Panc1 (cell line): ENCODE results near the gene ZG16. TPM values are rescaled to one million over a fixed set of nuclear protein-coding genes. Genes with fewer than 3 reads are reported as not detected.
A peak's percentile ranks its signal among the peaks of the same experiment; 100 is the strongest.

ENCODE experiments used
- ATAC-seq: fragments of 200-7000 bp; cut with Tn5 transposase; 2 replicates; pipeline ENCODE4 v1.9.1; 2020; ENCODE audit warnings: mild to moderate bottlenecking, moderate library complexity
- BruUV-seq: library from RNA; stranded (reverse); fragments of 400-500 nt; replicated peaks from 2 replicates; lab custom pipeline; 2021; lab: Mats Ljungman, UMichigan
- CTCF ChIA-PET: fragments of 300-600 bp; sonication (Branson Sonifier 250); formaldehyde crosslinking; loops from one replicate; lab custom pipeline; 2022; ENCODE audit warnings: antibody characterized with exemption; lab: Charles Lee
- POLR2A ChIA-PET: fragments of 300-600 bp; sonication (Branson Sonifier 250); formaldehyde crosslinking; loops from one replicate; lab custom pipeline; 2022; ENCODE audit warnings: antibody characterized with exemption; lab: Charles Lee
- DNase-seq: peaks from one replicate; pipeline ENCODE4 v3.0.0-alpha.2; 2010; ENCODE audit warnings: low read depth, low spot score
- H3K27ac ChIP-seq: 2 replicates; pipeline ENCODE4 v1.5.1; 2011; ENCODE audit warnings: mild to moderate bottlenecking, low read length, inconsistent platforms
- H3K27me3 ChIP-seq: fragments of 200-500 bp; sonication (Bioruptor generic); 2 replicates; pipeline ENCODE4 v1.6.0; 2014; ENCODE audit warnings: low read length, inconsistent platforms; ENCODE audit not compliant: control insufficient read depth, insufficient read depth
- H3K36me3 ChIP-seq: fragments of 200-500 bp; sonication (Bioruptor generic); 2 replicates; pipeline ENCODE4 v1.5.1; 2014; ENCODE audit warnings: inconsistent platforms, mild to moderate bottlenecking, low read length, moderate library complexity; ENCODE audit not compliant: control insufficient read depth, insufficient read depth
- H3K4me1 ChIP-seq: 2 replicates; pipeline ENCODE4 v1.5.1; 2011; ENCODE audit warnings: inconsistent platforms, mild to moderate bottlenecking, low read length, moderate library complexity; ENCODE audit not compliant: control insufficient read depth, insufficient read depth
- H3K4me3 ChIP-seq, 2 experiments: 2 replicates each; pipeline ENCODE4 v1.5.1; 2011 to 2012; ENCODE audit warnings: low read depth in 2 of 2, low read length in 2 of 2, mild to moderate bottlenecking in 2 of 2, inconsistent platforms in 1 of 2, moderate library complexity in 1 of 2
- H3K9me3 ChIP-seq: fragments of 200-500 bp; sonication (Bioruptor generic); 2 replicates; pipeline ENCODE4 v1.5.1; 2014; ENCODE audit warnings: low read depth, mild to moderate bottlenecking, inconsistent platforms, low read length, moderate library complexity; ENCODE audit not compliant: control insufficient read depth, insufficient read depth
- POLR2AphosphoS5 ChIP-seq: IDR thresholded peaks from 2 replicates; pipeline ENCODE4 v1.6.1; 2012; ENCODE audit warnings: mild to moderate bottlenecking, low read depth, low read length, moderate library complexity
- SIN3A ChIP-seq: IDR thresholded peaks from 2 replicates; pipeline ENCODE4 v1.6.1; 2012; ENCODE audit warnings: low read depth, mild to moderate bottlenecking, low read length, moderate library complexity, borderline replicate concordance; ENCODE audit not compliant: insufficient read depth
- TCF7L2 ChIP-seq: IDR thresholded peaks from 2 replicates; pipeline ENCODE4 v1.6.1; 2011; ENCODE audit warnings: mild to moderate bottlenecking, low read depth, low read length, inconsistent platforms
- in situ Hi-C: cut with HindIII; loops from 2 replicates; pipeline ENCODE4 v1.10.0; 2016; ENCODE audit warnings: low sequenced_read_pairs, low pct_unique_long_range_greater_than_20kb
- intact Hi-C: fragments of 100-400 bp; cut with micrococcal nuclease; formaldehyde crosslinking; loops from one replicate; pipeline ENCODE4 v1.10.0; 2022; ENCODE audit not compliant: unreplicated experiment
- total RNA-seq: library from RNA; stranded (reverse); gene quantifications from one replicate; pipeline ENCODE4 v1.2.1, GENCODE V29; 2021; ENCODE audit not compliant: unreplicated experiment
- TF ChIP-seq, protein P1 (sequence below), 2 experiments: IDR thresholded peaks; 2 replicates each; pipeline ENCODE4 v1.6.1; 2011 to 2012; ENCODE audit warnings: low read depth in 2 of 2, control low read depth in 1 of 2, low read length in 1 of 2, mild to moderate bottlenecking in 1 of 2, moderate library complexity in 1 of 2; ENCODE audit not compliant: insufficient read depth in 1 of 2
- TF ChIP-seq, protein P2 (sequence below): fragments of 450-650 bp; IDR thresholded peaks from 2 replicates; pipeline ENCODE4 v1.5.1; 2017; ENCODE audit warnings: mild to moderate bottlenecking

The ZG16 gene
- total RNA-seq, 1 experiment from 2014 or later = not detected

DNA sequence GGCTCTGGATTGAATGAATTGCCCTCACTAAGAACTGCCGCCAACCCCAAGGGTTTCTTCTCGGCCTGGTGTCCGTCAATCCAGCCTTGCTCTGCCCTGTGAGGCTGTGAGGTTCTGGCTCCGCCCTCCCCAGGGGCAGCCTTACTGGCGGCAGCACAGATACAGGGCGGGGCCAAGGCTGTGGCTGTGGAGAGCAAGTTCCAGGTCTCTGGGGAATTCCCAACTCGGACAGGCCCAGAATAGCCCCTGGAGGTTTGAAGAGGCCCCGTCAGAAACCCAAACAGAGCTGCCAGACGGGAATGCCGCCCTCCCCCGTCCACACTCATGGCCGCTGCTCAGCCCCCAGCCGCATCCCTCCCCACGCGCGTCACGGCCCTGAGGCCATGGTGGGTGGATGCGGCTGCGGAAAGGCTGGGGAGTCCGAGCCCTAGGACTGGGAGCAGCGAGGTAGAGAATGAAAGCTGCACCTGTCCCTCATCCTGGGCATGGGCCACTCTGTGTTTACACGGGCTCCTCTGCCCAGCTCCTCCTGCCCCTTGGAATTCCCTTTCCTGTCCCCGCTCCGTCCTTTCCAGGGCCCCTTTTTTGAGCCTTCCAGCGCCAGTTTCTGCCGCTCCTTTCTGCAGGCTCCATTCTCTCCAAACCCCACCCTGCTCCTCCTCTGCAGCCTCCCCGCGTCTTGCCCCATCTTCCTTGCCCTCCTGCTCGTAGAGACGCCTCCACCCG is 33.3 kb downstream of the ZG16 start:
- peak overlapping the region; percentile 83 to 89 for H3K4me3 ChIP-seq
- ChIA-PET POLR2A (interaction anchor here (0.8 kb wide), 1 partner anchor 10 kb away, joined by 4 read pairs; no protein-coding TSS in a partner anchor), CTCF (interaction anchor here (0.5 to 0.6 kb wide), 2 partner anchors 24 to 27 kb away, joined by 4 to 5 read pairs; no protein-coding TSS in a partner anchor)
- DNase-seq (peak; percentile 82), ATAC-seq (peak; percentile 70)
- no peaks in the 10 kb centered on the region for H3K9me3 ChIP-seq
- H3K36me3 ChIP-seq = peaks cover 5% of the 10 kb centered on the region; the same call in 1 of the 2 replicates
- peaks cover 36% of the 10 kb centered on the region for H3K4me1 ChIP-seq
- in situ Hi-C loops (no loop called here), intact Hi-C loops (loop anchor here (10.0 kb wide), 1 partner anchor 117 kb away; no protein-coding TSS in a partner anchor)
- H3K27me3 ChIP-seq = no peaks in the 10 kb centered on the region
- peak overlapping the region; percentile 83 for H3K27ac ChIP-seq
- peak; percentile 94 for TF ChIP-seq POLR2AphosphoS5
- TF ChIP-seq, protein P1, sequence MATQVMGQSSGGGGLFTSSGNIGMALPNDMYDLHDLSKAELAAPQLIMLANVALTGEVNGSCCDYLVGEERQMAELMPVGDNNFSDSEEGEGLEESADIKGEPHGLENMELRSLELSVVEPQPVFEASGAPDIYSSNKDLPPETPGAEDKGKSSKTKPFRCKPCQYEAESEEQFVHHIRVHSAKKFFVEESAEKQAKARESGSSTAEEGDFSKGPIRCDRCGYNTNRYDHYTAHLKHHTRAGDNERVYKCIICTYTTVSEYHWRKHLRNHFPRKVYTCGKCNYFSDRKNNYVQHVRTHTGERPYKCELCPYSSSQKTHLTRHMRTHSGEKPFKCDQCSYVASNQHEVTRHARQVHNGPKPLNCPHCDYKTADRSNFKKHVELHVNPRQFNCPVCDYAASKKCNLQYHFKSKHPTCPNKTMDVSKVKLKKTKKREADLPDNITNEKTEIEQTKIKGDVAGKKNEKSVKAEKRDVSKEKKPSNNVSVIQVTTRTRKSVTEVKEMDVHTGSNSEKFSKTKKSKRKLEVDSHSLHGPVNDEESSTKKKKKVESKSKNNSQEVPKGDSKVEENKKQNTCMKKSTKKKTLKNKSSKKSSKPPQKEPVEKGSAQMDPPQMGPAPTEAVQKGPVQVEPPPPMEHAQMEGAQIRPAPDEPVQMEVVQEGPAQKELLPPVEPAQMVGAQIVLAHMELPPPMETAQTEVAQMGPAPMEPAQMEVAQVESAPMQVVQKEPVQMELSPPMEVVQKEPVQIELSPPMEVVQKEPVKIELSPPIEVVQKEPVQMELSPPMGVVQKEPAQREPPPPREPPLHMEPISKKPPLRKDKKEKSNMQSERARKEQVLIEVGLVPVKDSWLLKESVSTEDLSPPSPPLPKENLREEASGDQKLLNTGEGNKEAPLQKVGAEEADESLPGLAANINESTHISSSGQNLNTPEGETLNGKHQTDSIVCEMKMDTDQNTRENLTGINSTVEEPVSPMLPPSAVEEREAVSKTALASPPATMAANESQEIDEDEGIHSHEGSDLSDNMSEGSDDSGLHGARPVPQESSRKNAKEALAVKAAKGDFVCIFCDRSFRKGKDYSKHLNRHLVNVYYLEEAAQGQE (IDR thresholded peaks at IDR 0.05; ENCODE audit: insufficient read depth in 1 of 2, low read depth in 2 of 2, low read length in 1 of 2) = no peak
- peak; percentile 99 for TF ChIP-seq SIN3A
- TF ChIP-seq, protein P2, sequence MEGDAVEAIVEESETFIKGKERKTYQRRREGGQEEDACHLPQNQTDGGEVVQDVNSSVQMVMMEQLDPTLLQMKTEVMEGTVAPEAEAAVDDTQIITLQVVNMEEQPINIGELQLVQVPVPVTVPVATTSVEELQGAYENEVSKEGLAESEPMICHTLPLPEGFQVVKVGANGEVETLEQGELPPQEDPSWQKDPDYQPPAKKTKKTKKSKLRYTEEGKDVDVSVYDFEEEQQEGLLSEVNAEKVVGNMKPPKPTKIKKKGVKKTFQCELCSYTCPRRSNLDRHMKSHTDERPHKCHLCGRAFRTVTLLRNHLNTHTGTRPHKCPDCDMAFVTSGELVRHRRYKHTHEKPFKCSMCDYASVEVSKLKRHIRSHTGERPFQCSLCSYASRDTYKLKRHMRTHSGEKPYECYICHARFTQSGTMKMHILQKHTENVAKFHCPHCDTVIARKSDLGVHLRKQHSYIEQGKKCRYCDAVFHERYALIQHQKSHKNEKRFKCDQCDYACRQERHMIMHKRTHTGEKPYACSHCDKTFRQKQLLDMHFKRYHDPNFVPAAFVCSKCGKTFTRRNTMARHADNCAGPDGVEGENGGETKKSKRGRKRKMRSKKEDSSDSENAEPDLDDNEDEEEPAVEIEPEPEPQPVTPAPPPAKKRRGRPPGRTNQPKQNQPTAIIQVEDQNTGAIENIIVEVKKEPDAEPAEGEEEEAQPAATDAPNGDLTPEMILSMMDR = no peak
- TF ChIP-seq TCF7L2 = 0 out of 2 replicates have a peak, but pooled peaks have one; percentile 45
- no TSS peak for BruUV-seq

DNA sequence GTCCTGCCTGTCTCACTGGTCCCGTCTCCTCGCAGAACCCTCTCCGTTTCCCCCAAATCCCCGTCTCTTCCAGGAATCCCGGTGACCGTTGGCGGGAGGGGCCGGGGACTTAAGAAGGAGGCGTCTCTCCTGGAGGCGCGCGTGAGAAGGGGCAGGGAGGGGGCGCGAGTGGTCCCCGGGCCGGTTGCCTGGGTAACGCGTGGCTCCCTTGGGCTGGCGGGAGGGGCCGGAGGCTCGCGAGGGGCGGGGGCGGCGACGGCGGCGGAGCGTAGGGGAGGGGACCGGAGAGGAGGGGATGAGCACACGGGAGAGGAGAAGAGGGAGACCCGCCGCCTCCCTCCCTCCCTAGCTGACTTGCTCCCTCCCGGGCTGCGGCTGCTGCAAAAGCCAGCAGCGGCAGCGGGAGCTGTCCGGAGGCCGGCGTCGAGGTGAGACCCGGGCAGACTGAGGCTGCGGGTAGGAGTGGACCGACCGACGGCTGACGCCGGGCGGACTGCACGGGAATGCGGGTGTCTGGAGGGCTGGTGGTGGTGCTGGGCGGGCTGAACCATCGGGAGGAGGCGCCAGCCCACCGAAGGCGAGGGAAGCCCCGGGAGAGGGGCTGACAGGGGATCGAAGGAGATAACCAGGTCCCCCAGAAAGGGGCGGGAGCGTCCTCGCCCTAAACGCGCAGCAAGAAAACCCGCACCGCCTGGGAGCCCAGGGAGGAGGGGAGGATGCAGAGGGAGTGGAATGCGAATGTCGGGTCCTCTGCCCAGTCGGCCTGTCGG is 34.0 kb downstream of the ZG16 start, which contains the start of gene PRRT2:
PRRT2 (plus strand) TSS at position 298 of the 770 bp plus-strand sequence. CDS start 862 bp downstream, outside the sequence.
- ATAC-seq (peak; percentile 2), DNase-seq (no peak)
- CTCF ChIA-PET = interaction anchor here (0.5 to 0.6 kb wide), 2 partner anchors 23 to 27 kb away, joined by 4 to 5 read pairs; no protein-coding TSS in a partner anchor
- Histone ChIP-seq H3K36me3 (peaks cover 5% of the 10 kb centered on the region; the same call in 1 of the 2 replicates), H3K4me1 (peaks cover 36% of the 10 kb centered on the region), H3K4me3 (peak within 1 kb of the TSS; percentile 83 to 89), H3K27me3 (no peaks in the 10 kb centered on the region), H3K9me3 (no peaks in the 10 kb centered on the region), H3K27ac (peak within 1 kb of the TSS; percentile 83)
- BruUV-seq = no TSS peak
- in situ Hi-C loops = no loop called here
- POLR2A ChIA-PET = interaction anchor here (0.6 to 0.8 kb wide), 2 partner anchors 9 to 120 kb away, joined by 4 read pairs; no protein-coding TSS in a partner anchor
- TF ChIP-seq POLR2AphosphoS5 (no peak), TCF7L2 (no peak), SIN3A (no peak)
- TF ChIP-seq, protein P2 = no peak
- TF ChIP-seq, protein P1 (IDR thresholded peaks at IDR 0.05; ENCODE audit: insufficient read depth in 1 of 2, low read depth in 2 of 2, low read length in 1 of 2) = no peak
- intact Hi-C loops = loop anchor here (10.0 kb wide), 1 partner anchor 117 kb away; no protein-coding TSS in a partner anchor
